Measurements from ENCODE around the gene KIF13A.
"Not testable (repeated sequence)": the region's sequence is repeated elsewhere in the genome, so short reads cannot be mapped to it uniquely, and the experiment has no call there.

KIF13A gene

DNA sequence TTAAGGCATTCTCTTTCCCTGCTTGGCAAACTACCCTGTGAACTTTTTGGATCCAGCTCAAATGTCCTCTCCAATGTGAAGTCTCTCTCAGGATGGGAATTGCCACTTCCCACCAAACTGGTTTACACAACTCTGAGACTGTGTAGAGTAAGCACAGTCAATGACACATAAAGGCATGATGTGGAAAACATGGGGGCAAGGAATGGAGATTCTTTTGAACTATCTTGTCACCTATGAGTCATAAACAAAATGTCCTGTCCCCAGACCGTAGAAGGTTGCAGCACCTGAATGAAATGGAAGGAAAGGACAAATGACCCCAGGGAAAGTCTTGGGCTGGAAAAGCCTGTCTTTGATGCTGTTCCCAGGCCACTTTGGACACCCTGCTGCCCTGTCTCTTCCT lies 11.0 kb upstream of the KIF13A start:
- DNase-seq (ENCODE audit: low read depth in 2 of 3, low spot score in 2 of 3), result no peak

DNA sequence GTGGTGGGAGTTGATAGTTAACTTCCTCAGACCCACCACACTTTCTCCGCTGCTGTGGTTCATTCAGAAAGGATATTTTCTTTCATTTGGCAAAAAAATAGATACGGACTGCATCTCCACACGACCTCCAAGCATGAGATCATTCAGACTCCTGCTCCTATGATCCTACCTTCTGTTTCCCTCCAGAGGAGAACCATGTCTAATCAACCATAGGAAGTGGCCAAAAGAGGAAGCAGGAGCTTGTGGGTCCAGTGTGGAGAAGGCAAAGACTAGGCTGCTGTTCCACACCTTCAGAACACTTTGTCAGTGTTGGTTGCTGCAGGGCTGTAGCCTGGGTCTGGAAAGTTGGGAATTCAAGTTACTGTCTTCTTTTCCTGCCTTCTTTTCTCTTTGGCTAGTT lies 10.6 kb upstream of the KIF13A start:
- no peak for DNase-seq (ENCODE audit: low read depth in 2 of 3, low spot score in 2 of 3)

- no peak for DNase-seq (ENCODE audit: low read depth in 2 of 3, low spot score in 2 of 3)
Observed at GRCh38 chr6:17995414-17995813, 8.0 kb upstream of the KIF13A start.

- DNase-seq (ENCODE audit: low read depth in 2 of 3, low spot score in 2 of 3), result no peak
Observed at GRCh38 chr6:17994019-17994418, 6.6 kb upstream of the KIF13A start.

- no peak for DNase-seq (ENCODE audit: low read depth in 2 of 3, low spot score in 2 of 3)
Observed at GRCh38 chr6:17988422-17988944, 1.0 kb upstream of the KIF13A start.

DNA sequence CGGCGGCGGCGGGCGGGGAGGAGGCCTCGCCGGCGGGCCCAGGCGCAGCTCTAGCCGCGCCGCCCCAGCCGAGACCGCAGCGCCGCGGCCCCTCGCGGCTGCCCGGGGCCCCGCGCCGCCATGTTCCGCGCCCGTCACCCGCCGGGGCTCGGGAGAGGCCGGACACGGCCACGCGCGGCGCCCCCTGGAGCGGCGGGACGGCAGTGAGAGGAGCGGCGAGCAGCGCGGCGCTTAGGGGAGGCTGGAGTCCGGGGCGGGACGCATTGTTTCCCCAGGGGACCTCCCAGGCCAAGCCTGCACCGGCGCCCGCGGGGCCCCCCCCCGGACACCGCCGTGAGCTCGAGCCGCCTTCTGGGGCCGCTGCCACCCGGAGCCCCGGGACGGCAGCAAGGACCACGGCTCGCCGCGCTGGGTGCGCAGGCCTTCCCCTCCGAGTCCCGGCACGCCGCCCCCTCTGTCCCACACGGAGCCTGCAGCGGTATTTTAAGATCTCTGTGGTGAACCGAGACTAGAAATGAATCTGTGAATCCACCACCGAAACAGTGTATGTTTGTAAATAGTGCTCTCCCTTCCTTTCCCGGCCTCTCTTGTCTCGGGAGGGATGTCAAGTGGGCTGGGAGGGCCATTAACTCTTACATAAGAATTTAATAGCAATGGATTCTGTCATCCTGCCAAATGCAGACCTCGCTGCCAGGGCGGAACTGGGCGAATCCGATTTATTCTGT lies 424 bp upstream of the KIF13A start:
- DNase-seq (ENCODE audit: low read depth in 2 of 3, low spot score in 2 of 3), result peak; percentile 22 to 26 (median 23)

GRCh38 chr6:17986656-17987446 lies 584 bp downstream of the KIF13A start:
- DNase-seq (ENCODE audit: low read depth in 2 of 3, low spot score in 2 of 3), result no peak

GRCh38 chr6:17985934-17986655 lies 1.3 kb downstream of the KIF13A start:
- DNase-seq (ENCODE audit: low read depth in 2 of 3, low spot score in 2 of 3), result no peak

DNA sequence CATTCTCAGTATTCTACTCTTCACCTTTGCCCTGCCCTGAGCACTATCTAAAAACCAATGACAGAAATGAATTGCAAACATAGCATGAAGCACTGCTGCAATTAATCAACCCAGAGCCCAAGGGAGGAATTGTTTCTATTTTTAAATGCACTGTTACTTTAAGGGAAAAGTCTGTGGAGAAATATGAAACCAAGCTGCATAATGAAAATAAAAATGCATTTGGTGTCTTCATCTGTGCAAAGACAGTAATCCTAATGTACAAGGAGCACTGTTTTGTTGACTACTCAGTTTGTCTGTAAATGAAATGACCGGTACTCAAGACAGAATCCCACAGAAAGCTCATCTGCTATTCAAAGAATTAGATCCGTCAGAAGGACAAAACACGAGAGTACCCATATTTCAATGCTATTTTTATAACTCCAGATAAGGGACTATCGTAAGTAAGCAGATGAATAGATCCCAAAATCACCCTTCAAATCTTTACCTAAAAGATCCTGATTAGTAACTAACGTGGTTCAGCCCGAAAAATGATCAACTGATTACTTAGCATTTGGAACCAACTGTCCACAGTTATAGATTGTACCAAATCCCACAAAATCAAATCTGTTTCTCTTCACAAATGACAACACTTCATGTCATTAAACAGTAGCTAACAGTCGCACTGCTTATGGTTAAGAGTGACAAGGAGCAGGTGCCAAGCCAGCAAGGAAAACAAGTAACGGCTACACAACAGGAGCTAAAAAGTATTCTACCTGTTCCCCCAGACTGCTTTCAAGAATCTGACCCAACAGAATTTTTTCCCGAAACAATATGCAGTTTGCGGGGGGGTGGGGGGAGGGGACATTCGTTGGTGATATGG lies 2.4 kb downstream of the KIF13A start:
- no peak for DNase-seq (ENCODE audit: low read depth in 2 of 3, low spot score in 2 of 3)

DNA sequence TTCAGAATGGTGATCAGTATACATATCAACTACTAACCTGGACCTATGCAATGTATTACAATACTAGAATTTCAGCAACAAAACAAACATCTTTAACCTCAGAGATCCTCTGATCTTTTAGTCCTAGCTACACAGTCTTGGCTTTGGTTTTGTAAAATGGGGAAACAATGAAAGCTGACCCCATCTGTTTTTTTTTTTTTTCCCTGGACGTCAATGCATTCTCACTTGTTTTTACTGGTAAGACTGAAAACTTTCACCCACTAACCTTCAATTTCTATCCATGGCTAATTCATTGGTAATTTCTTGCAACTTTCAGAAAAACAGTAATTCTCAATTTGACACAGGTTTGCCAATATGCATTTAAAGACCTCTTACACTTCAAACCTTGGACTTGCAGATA lies 3.0 kb downstream of the KIF13A start:
- DNase-seq (ENCODE audit: low read depth in 2 of 3, low spot score in 2 of 3), result no peak

GRCh38 chr6:17983730-17984129 lies 3.7 kb downstream of the KIF13A start:
- no peak for DNase-seq (ENCODE audit: low read depth in 2 of 3, low spot score in 2 of 3)

GRCh38 chr6:17980329-17980728 lies 7.1 kb downstream of the KIF13A start:
- DNase-seq (ENCODE audit: low read depth in 2 of 3, low spot score in 2 of 3), result no peak

- DNase-seq (ENCODE audit: low read depth in 2 of 3, low spot score in 2 of 3), result no peak
Observed at GRCh38 chr6:17979479-17979878, 8.0 kb downstream of the KIF13A start.

DNA sequence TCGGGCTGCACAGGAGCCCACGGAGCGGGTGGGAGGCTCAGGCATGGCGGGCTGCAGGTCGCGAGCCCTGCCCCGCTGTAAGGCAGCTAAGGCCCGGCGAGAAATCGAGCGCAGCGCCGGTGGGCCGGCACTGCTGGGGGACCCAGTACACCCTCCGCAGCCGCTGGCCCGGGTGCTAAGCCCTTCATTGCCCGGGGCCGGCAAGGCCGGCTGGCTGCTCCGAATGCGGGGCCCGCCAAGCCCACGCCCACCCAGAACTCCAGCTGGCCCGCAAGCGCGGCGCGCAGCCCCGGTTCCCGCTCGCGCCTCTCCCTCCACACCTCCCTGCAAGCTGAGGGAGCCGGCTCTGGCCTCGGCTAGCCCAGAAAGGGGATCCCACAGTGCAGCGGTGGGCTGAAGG lies 11.2 kb downstream of the KIF13A start:
- DNase-seq (ENCODE audit: low read depth in 2 of 3, low spot score in 2 of 3), result not testable (repeated sequence)

GRCh38 chr6:17974570-17975368 lies 12.7 kb downstream of the KIF13A start:
- no peak for DNase-seq (ENCODE audit: low read depth in 2 of 3, low spot score in 2 of 3)

DNA sequence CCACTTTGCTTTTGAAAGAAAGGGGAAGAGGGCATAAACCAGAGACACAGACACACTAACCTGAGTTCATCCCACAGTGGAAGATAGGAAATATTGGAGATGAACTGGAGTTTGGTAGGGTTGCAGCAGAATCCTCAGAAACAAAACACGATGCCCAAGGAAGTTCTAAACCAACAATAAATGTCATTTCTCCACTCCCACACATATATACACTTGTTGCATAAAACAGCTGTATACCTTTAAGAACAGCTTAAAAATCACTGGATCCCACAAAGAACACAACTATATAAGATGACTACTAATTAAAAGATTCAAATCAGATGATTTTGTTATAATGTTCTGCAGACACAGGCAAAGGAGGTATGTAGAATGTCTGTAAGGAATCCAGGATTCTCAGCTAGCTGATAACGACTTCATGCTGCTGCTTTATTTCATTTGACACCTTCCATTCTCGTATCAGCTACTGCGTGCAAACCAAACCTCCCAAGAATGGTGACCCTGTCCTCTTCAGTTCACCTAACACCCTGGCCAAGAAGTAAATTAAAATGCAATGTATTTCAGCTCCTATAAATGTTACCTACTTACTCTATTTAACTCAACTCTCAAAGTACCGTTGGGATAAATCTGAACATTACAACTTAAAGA lies 14.3 kb downstream of the KIF13A start:
- no peak for DNase-seq (ENCODE audit: low read depth in 2 of 3, low spot score in 2 of 3)

GRCh38 chr6:17972074-17972952 lies 15.1 kb downstream of the KIF13A start:
- no peak for DNase-seq (ENCODE audit: low read depth in 2 of 3, low spot score in 2 of 3)

Measured in activated CD8-positive, alpha-beta memory T cell treated with anti-CD3 and anti-CD28 coated beads for 48 hours (primary cell).